ENCODE data around the gene INSC. TPM values are rescaled to one million over a fixed set of nuclear protein-coding genes. Genes with fewer than 3 reads are reported as not detected.
A peak's percentile ranks its signal among the peaks of the same experiment; 100 is the strongest.

INSC gene
- total and polyA plus RNA-seq, 8 donors = 0.34 to 1.1 (median 0.57) TPM

- Histone ChIP-seq H3K9me3 (no peaks in the 10 kb centered on the region), H3K4me3 (no peak overlapping the region), H3K36me3 (no peaks in the 10 kb centered on the region), H3K27ac (no peak overlapping the region), H3K4me1 (no peaks in the 10 kb centered on the region), H3K27me3 (no peaks in the 10 kb centered on the region)
- DNase-seq = no peak
- ATAC-seq = no peak
- TF ChIP-seq CTCF (IDR thresholded peaks at IDR 0.05) = no peak
- intact Hi-C loops (cut with DNase I) = no loop called here
Observed at GRCh38 chr11:15158351-15159015, 43.8 kb downstream of the INSC start.

- Histone ChIP-seq H3K9me3 (no peaks in the 10 kb centered on the region), H3K4me1 (no peaks in the 10 kb centered on the region), H3K36me3 (no peaks in the 10 kb centered on the region), H3K27me3 (no peaks in the 10 kb centered on the region), H3K27ac (no peak overlapping the region), H3K4me3 (no peak overlapping the region)
- ATAC-seq = no peak
- TF ChIP-seq CTCF (IDR thresholded peaks at IDR 0.05) = no peak
- DNase-seq = no peak
- intact Hi-C loops (cut with DNase I) = no loop called here
Observed at GRCh38 chr11:15159085-15159484, 44.4 kb downstream of the INSC start.

GRCh38 chr11:15161790-15162189 lies 47.1 kb downstream of the INSC start:
- Histone ChIP-seq H3K9me3 (no peaks in the 10 kb centered on the region), H3K27me3 (no peaks in the 10 kb centered on the region), H3K4me3 (no peak overlapping the region), H3K36me3 (no peaks in the 10 kb centered on the region), H3K27ac (no peak overlapping the region), H3K4me1 (no peaks in the 10 kb centered on the region)
- ATAC-seq = no peak
- peak in 2 of 4 donors; percentile 36 to 42 for DNase-seq
- intact Hi-C loops (cut with DNase I) = no loop called here
- TF ChIP-seq CTCF (IDR thresholded peaks at IDR 0.05) = no peak

GRCh38 chr11:15163136-15163535 lies 48.4 kb downstream of the INSC start:
- ATAC-seq (no peak), DNase-seq (no peak)
- Histone ChIP-seq H3K27me3 (no peaks in the 10 kb centered on the region), H3K4me3 (no peak overlapping the region), H3K4me1 (no peaks in the 10 kb centered on the region), H3K9me3 (no peaks in the 10 kb centered on the region), H3K27ac (peak overlapping the region in 1 of 2 donors; percentile 74), H3K36me3 (no peaks in the 10 kb centered on the region)
- intact Hi-C loops (cut with DNase I) = no loop called here
- TF ChIP-seq CTCF (IDR thresholded peaks at IDR 0.05) = no peak

GRCh38 chr11:15166204-15166603 lies 51.5 kb downstream of the INSC start:
- intact Hi-C loops (cut with DNase I) = no loop called here
- DNase-seq (no peak), ATAC-seq (no peak)
- Histone ChIP-seq H3K36me3 (no peaks in the 10 kb centered on the region), H3K4me3 (no peak overlapping the region), H3K9me3 (no peaks in the 10 kb centered on the region), H3K27me3 (no peaks in the 10 kb centered on the region), H3K27ac (peak overlapping the region in 1 of 2 donors; percentile 53), H3K4me1 (no peaks in the 10 kb centered on the region)
- TF ChIP-seq CTCF (IDR thresholded peaks at IDR 0.05) = no peak

Data from left lung (tissue), 10 donors.